Measurements from ENCODE around the gene CRYGB.

GRCh38 chr2:208150094-208150493 lies 4.1 kb upstream of the CRYGB start:
- no peak for TF ChIP-seq ZNF10 (tag by site-specific recombination; IDR thresholded peaks at IDR 0.05)
- no peak for TF ChIP-seq CTCF (tag by site-specific recombination; IDR thresholded peaks at IDR 0.05)
- no peak for TF ChIP-seq ZNF311 (tag by site-specific recombination; IDR thresholded peaks at IDR 0.05; ENCODE audit: borderline replicate concordance)
- no peak for TF ChIP-seq ZNF184 (tag by site-specific recombination; IDR thresholded peaks at IDR 0.05)
- TF ChIP-seq ZNF585B (tag by site-specific recombination; IDR thresholded peaks at IDR 0.05): no peak

Data from HEK293 (cell line).